Mucosa of descending colon (tissue), 3 donors: ENCODE data around the gene DDRGK1. TPM values are rescaled to one million over a fixed set of nuclear protein-coding genes. Genes with fewer than 3 reads are reported as not detected.

Source experiments
- ATAC-seq: fragments of 200-7000 bp; cut with Tn5 transposase; one replicate; pipeline ENCODE4 v1.9.1; 2020; ENCODE audit warnings: mild to moderate bottlenecking, moderate library complexity
- DNase-seq, 3 donors: peaks; one replicate each; pipeline ENCODE4 v3.0.0-alpha.2; 2020
- H3K36me3 ChIP-seq: fragments of 200-600 bp; one replicate; pipeline ENCODE4 v1.8.0; 2021; ENCODE audit warnings: low read depth, mild to moderate bottlenecking
- H3K4me1 ChIP-seq: fragments of 200-600 bp; one replicate; pipeline ENCODE4 v1.8.0; 2021; ENCODE audit warnings: low read depth, mild to moderate bottlenecking
- H3K4me3 ChIP-seq: fragments of 200-600 bp; one replicate; pipeline ENCODE4 v1.8.0; 2021; ENCODE audit warnings: mild to moderate bottlenecking
- H3K9me3 ChIP-seq: fragments of 200-600 bp; one replicate; pipeline ENCODE4 v1.8.0; 2021; ENCODE audit warnings: mild to moderate bottlenecking
- CTCF ChIP-seq: fragments of 200-600 bp; IDR thresholded peaks from one replicate; pipeline ENCODE4 v1.8.0; 2022; ENCODE audit warnings: antibody characterized with exemption, mild to moderate bottlenecking
- intact Hi-C, 2 donors: fragments of 100-400 bp; cut with DNase I in 1 of 2; cut with micrococcal nuclease in 1 of 2; formaldehyde crosslinking; loops; one replicate each; pipeline versions ENCODE4 v1.11.0 to v1.11.1; 2022; cut with DNase I, micrococcal nuclease
- total RNA-seq, 3 donors: library from RNA; stranded (reverse); fragmentation: NEBNext Ultra II Directional in 2 of 3; extraction: Animal tissue kit (Norgen Biotek cat#: 25700) in 2 of 3; gene quantifications; one replicate each; pipeline versions ENCODE4 v1.2.1 to v1.2.4, GENCODE V29; 2021 to 2023
- donor health status: DM: no; HTN: no; CAD: no; lungs with moderate emphysema.
- donor health status: DM: no; HTN: no; CAD: no.
- donor health status: DM: no; HTN: yes; CAD: no.

Gene DDRGK1
- total RNA-seq, 3 donors from 2014 or later, result 51.3 to 80.3 (median 62.9) TPM

- intact Hi-C loops, result no loop called here
- Histone ChIP-seq H3K4me1 (no peaks in the 10 kb centered on the region), H3K4me3 (no peak overlapping the region), H3K36me3 (peaks cover 13% of the 10 kb centered on the region), H3K9me3 (no peaks in the 10 kb centered on the region)
- DNase-seq (no peak), ATAC-seq (no peak)
- TF ChIP-seq CTCF, result no peak
Measured at GRCh38 chr20:3146732-3147341, 57.6 kb downstream of the DDRGK1 start.

- DNase-seq (no peak), ATAC-seq (no peak)
- Histone ChIP-seq H3K4me1 (no peaks in the 10 kb centered on the region), H3K4me3 (no peak overlapping the region), H3K36me3 (no peaks in the 10 kb centered on the region), H3K9me3 (no peaks in the 10 kb centered on the region)
- no peak for TF ChIP-seq CTCF
- intact Hi-C loops, result no loop called here
Measured at GRCh38 chr20:3141757-3142156, 62.7 kb downstream of the DDRGK1 start.

Other genes starting within 250 kb of the DDRGK1 start
- 1 to 10 TPM in 1 of 3 donors, not detected in 2; 1.1 TPM for gene GNRH2, start 161.1 kb downstream of the DDRGK1 start, total RNA-seq
- gene MRPS26, start 158.6 kb downstream of the DDRGK1 start, total RNA-seq, result 10 to 100 TPM; 29.6 to 47.9 (median 32.9) TPM
- under 1 TPM in 1 of 3 donors, not detected in 2; 0.66 TPM for gene OXT, start 133.1 kb downstream of the DDRGK1 start, total RNA-seq
- not detected for gene AVP, start 120.0 kb downstream of the DDRGK1 start, total RNA-seq
- gene FASTKD5, start 44.8 kb downstream of the DDRGK1 start, total RNA-seq, result 10 to 100 TPM; 15.5 to 17.7 (median 16.0) TPM
- 1 to 10 TPM; 5.9 to 9.2 (median 8.5) TPM for gene UBOX5, start 44.8 kb downstream of the DDRGK1 start, total RNA-seq
- gene LZTS3, start 31.1 kb downstream of the DDRGK1 start, total RNA-seq, result 1 to 10 TPM; 4.2 to 9.9 (median 8.0) TPM
- gene ITPA, start 4.8 kb upstream of the DDRGK1 start, total RNA-seq, result 10 to 100 TPM; 29.8 to 44.7 (median 43.8) TPM
- 1 to 10 TPM in 2 of 3 donors, under 1 TPM in 1; 0.31 to 1.2 (median 1.1) TPM for gene SLC4A11, start 34.5 kb upstream of the DDRGK1 start, total RNA-seq
- 10 to 100 TPM in 1 of 3 donors, 1 to 10 TPM in 2; 1.9 to 25.4 (median 3.9) TPM for gene DNAAF9, start 203.0 kb upstream of the DDRGK1 start, total RNA-seq